WTC11 (cell line): ENCODE measurements around the gene PAPLN. TPM values are rescaled to one million over a fixed set of nuclear protein-coding genes. Genes with fewer than 3 reads are reported as not detected.

Experiments
- ATAC-seq: fragments of 200-7000 bp; cut with Tn5 transposase; 2 replicates; pipeline ENCODE4 v1.10.0; 2021; ENCODE audit warnings: mild to moderate bottlenecking, moderate library complexity
- CTCF ChIA-PET: fragments of 300-600 bp; sonication (Branson Sonifier 250); formaldehyde crosslinking; loops from one replicate; lab custom pipeline; 2021; ENCODE audit warnings: antibody characterized with exemption; lab: Charles Lee
- POLR2A ChIA-PET: fragments of 350-600 bp; sonication (Branson Sonifier 250); formaldehyde crosslinking; loops from one replicate; lab custom pipeline; 2021; ENCODE audit warnings: antibody characterized with exemption; lab: Charles Lee
- DNase-seq: peaks from one replicate; pipeline ENCODE4 v3.0.0; 2021; ENCODE audit warnings: low spot score
- H3K27ac Mint-ChIP-seq: 2 replicates; pipeline ENCODE4 v1.8.0; 2021; ENCODE audit warnings: mixed read lengths
- H3K27me3 Mint-ChIP-seq: 2 replicates; pipeline ENCODE4 v1.8.0; 2021; ENCODE audit warnings: low read depth, mild to moderate bottlenecking, moderate library complexity, mixed read lengths
- H3K36me3 Mint-ChIP-seq: 2 replicates; pipeline ENCODE4 v1.8.0; 2021; ENCODE audit warnings: mixed read lengths
- H3K4me1 Mint-ChIP-seq: 2 replicates; pipeline ENCODE4 v1.8.0; 2022; ENCODE audit warnings: mixed read lengths
- H3K4me3 Mint-ChIP-seq: 2 replicates; pipeline ENCODE4 v1.8.0; 2021; ENCODE audit warnings: mild to moderate bottlenecking, moderate library complexity, mixed read lengths
- H3K9me3 Mint-ChIP-seq: 2 replicates; pipeline ENCODE4 v1.8.0; 2021; ENCODE audit warnings: mixed read lengths
- CBFB ChIP-seq: sonication (generic); formaldehyde crosslinking; IDR thresholded peaks from 2 replicates; pipeline ENCODE4 v1.8.1; 2022; ENCODE audit warnings: mild to moderate bottlenecking, low read depth, missing genetic modification reagents
- E2F1 ChIP-seq: sonication (generic); formaldehyde crosslinking; IDR thresholded peaks from 2 replicates; pipeline ENCODE4 v1.8.0; 2022; ENCODE audit warnings: mild to moderate bottlenecking, missing genetic modification reagents
- E2F4 ChIP-seq: sonication (generic); formaldehyde crosslinking; IDR thresholded peaks from 2 replicates; pipeline ENCODE4 v1.8.1; 2022; ENCODE audit warnings: low read depth, mild to moderate bottlenecking, moderate library complexity, missing genetic modification reagents, borderline replicate concordance
- E2F5 ChIP-seq: sonication (generic); formaldehyde crosslinking; IDR thresholded peaks from 2 replicates; pipeline ENCODE4 v1.8.1; 2022; ENCODE audit warnings: mild to moderate bottlenecking, moderate library complexity, missing genetic modification reagents
- EMX1 ChIP-seq: fragments of 250-450 bp; sonication (Bioruptor Pico); IDR thresholded peaks from 2 replicates; pipeline ENCODE4 v1.8.0; 2021; ENCODE audit warnings: mild to moderate bottlenecking
- HMGA2 ChIP-seq: fragments of 250-450 bp; sonication (Bioruptor Pico); IDR thresholded peaks from 2 replicates; pipeline ENCODE4 v1.4.0; 2021; ENCODE audit warnings: mild to moderate bottlenecking, moderate library complexity
- NFATC4 ChIP-seq: fragments of 250-450 bp; sonication (Bioruptor Pico); IDR thresholded peaks from 2 replicates; pipeline ENCODE4 v1.9.0; 2021; ENCODE audit warnings: mild to moderate bottlenecking
- NFYB ChIP-seq: sonication (generic); formaldehyde crosslinking; conservative IDR thresholded peaks from 2 replicates; pipeline ENCODE4 v1.8.0; 2022; ENCODE audit warnings: low read depth, missing genetic modification reagents
- PREB ChIP-seq: sonication (generic); formaldehyde crosslinking; IDR thresholded peaks from 2 replicates; pipeline ENCODE4 v1.8.1; 2022; ENCODE audit warnings: mild to moderate bottlenecking, missing genetic modification reagents, moderate library complexity, borderline replicate concordance
- SMAD3 ChIP-seq: sonication (generic); formaldehyde crosslinking; IDR thresholded peaks from 2 replicates; pipeline ENCODE4 v1.8.0; 2022; ENCODE audit warnings: missing genetic modification reagents, mild to moderate bottlenecking, borderline replicate concordance
- TCF7 ChIP-seq: sonication (generic); formaldehyde crosslinking; IDR thresholded peaks from 2 replicates; pipeline ENCODE4 v1.8.0; 2022; ENCODE audit warnings: mild to moderate bottlenecking, low read depth, missing genetic modification reagents, moderate library complexity
- TEAD1 ChIP-seq: sonication (generic); formaldehyde crosslinking; IDR thresholded peaks from 2 replicates; pipeline ENCODE4 v1.8.0; 2022; ENCODE audit warnings: mild to moderate bottlenecking, missing genetic modification reagents
- TEAD4 ChIP-seq: sonication (generic); formaldehyde crosslinking; IDR thresholded peaks from 2 replicates; pipeline ENCODE4 v1.8.0; 2022; ENCODE audit warnings: mild to moderate bottlenecking, missing genetic modification reagents
- TP53 ChIP-seq: sonication (generic); formaldehyde crosslinking; IDR thresholded peaks from 2 replicates; pipeline ENCODE4 v1.8.1; 2023; ENCODE audit warnings: mild to moderate bottlenecking, missing genetic modification reagents
- ZBTB21 ChIP-seq: sonication (generic); formaldehyde crosslinking; IDR thresholded peaks from 2 replicates; pipeline ENCODE4 v1.8.1; 2023; ENCODE audit warnings: mild to moderate bottlenecking, missing genetic modification reagents, borderline replicate concordance
- ZMAT4 ChIP-seq: fragments of 250-450 bp; sonication (Bioruptor Pico); IDR thresholded peaks from 2 replicates; pipeline ENCODE4 v1.9.0; 2021; ENCODE audit warnings: mild to moderate bottlenecking
- ZNF121 ChIP-seq: sonication (generic); formaldehyde crosslinking; IDR thresholded peaks from 2 replicates; pipeline ENCODE4 v1.8.0; 2023; ENCODE audit warnings: missing genetic modification reagents
- ZNF138 ChIP-seq: sonication (generic); formaldehyde crosslinking; conservative IDR thresholded peaks from 2 replicates; pipeline ENCODE4 v1.8.1; 2022; ENCODE audit warnings: mild to moderate bottlenecking, moderate library complexity, missing genetic modification reagents
- ZNF263 ChIP-seq: sonication (generic); formaldehyde crosslinking; IDR thresholded peaks from 2 replicates; pipeline ENCODE4 v1.8.1; 2022; ENCODE audit warnings: low read depth, mild to moderate bottlenecking, moderate library complexity, missing genetic modification reagents
- ZNF416 ChIP-seq: fragments of 250-450 bp; sonication (Bioruptor Pico); IDR thresholded peaks from 2 replicates; pipeline ENCODE4 v1.9.0; 2021; ENCODE audit warnings: mild to moderate bottlenecking, inconsistent platforms
- ZNF423 ChIP-seq: fragments of 250-450 bp; sonication (Bioruptor Pico); IDR thresholded peaks from 2 replicates; pipeline ENCODE4 v2.1.2; 2022; ENCODE audit warnings: mild to moderate bottlenecking, moderate library complexity
- ZNF425 ChIP-seq: fragments of 250-450 bp; sonication (Bioruptor Pico); conservative IDR thresholded peaks from 2 replicates; pipeline ENCODE4 v1.9.0; 2021; ENCODE audit warnings: mild to moderate bottlenecking
- ZNF532 ChIP-seq: fragments of 250-450 bp; sonication (Bioruptor Pico); IDR thresholded peaks from 2 replicates; pipeline ENCODE4 v1.9.0; 2021; ENCODE audit warnings: mild to moderate bottlenecking, borderline replicate concordance
- total RNA-seq: library from RNA; stranded (reverse); gene quantifications from 3 replicates; pipeline ENCODE4 v1.2.3, GENCODE V29; 2021

Gene PAPLN
- total RNA-seq, 1 experiment from 2014 or later = 9.3 TPM

- CTCF ChIA-PET = no interaction called here
- Mint-ChIP-seq H3K4me3 (peak overlapping the region; percentile 72), H3K9me3 (no peaks in the 10 kb centered on the region), H3K36me3 (no peaks in the 10 kb centered on the region), H3K27ac (no peak overlapping the region), H3K27me3 (peaks cover 44% of the 10 kb centered on the region), H3K4me1 (peaks cover 59% of the 10 kb centered on the region)
- ATAC-seq (no peak), DNase-seq (no peak)
- no peak for TF ChIP-seq ZNF416 (CRISPR knock-in tag)
- TF ChIP-seq TEAD1 (CRISPR knock-in tag) = no peak
- no peak for TF ChIP-seq ZMAT4 (CRISPR knock-in tag)
- TF ChIP-seq SMAD3 = no peak
- TF ChIP-seq EMX1 = no peak
- TF ChIP-seq ZNF263 (CRISPR knock-in tag) = no peak
- no peak for TF ChIP-seq TEAD4 (CRISPR knock-in tag)
- no peak for TF ChIP-seq E2F5 (CRISPR knock-in tag)
- no peak for TF ChIP-seq TCF7 (CRISPR knock-in tag)
- TF ChIP-seq ZNF423 (CRISPR knock-in tag) = no peak
- TF ChIP-seq TP53 (CRISPR knock-in tag) = no peak
- TF ChIP-seq CBFB (CRISPR knock-in tag) = no peak
- TF ChIP-seq ZNF138 (CRISPR knock-in tag) = no peak
- TF ChIP-seq ZNF532 (CRISPR knock-in tag) = no peak
- no peak for TF ChIP-seq E2F1 (CRISPR knock-in tag)
- POLR2A ChIA-PET = interaction anchor here (1.2 kb wide), 1 partner anchor 40 kb away, joined by 3 read pairs; no protein-coding TSS in a partner anchor
Observed at GRCh38 chr14:73238424-73238852, 1.1 kb downstream of the PAPLN start.

- no peak overlapping the region for H3K27ac Mint-ChIP-seq
- peaks cover 54% of the 10 kb centered on the region for H3K4me1 Mint-ChIP-seq
- ATAC-seq = no peak
- POLR2A ChIA-PET = interaction anchor here (1.2 kb wide), 1 partner anchor 41 kb away, joined by 3 read pairs; no protein-coding TSS in a partner anchor
- H3K27me3 Mint-ChIP-seq = peaks cover 39% of the 10 kb centered on the region
- peak overlapping the region; percentile 72 for H3K4me3 Mint-ChIP-seq
- no peaks in the 10 kb centered on the region; the same call in 1 of the 2 replicates for H3K36me3 Mint-ChIP-seq
- DNase-seq = no peak
- TF ChIP-seq TP53 (CRISPR knock-in tag) (no peak), PREB (CRISPR knock-in tag) (no peak), HMGA2 (CRISPR knock-in tag) (no peak), NFYB (CRISPR knock-in tag) (no peak), ZBTB21 (CRISPR knock-in tag) (no peak), TEAD4 (CRISPR knock-in tag) (no peak), ZNF121 (no peak), ZNF425 (CRISPR knock-in tag) (no peak), E2F5 (CRISPR knock-in tag) (no peak), E2F4 (CRISPR knock-in tag) (no peak), NFATC4 (no peak)
- no peaks in the 10 kb centered on the region for H3K9me3 Mint-ChIP-seq
- CTCF ChIA-PET = no interaction called here
Observed at GRCh38 chr14:73238941-73239340, 1.6 kb downstream of the PAPLN start.
